Activated T-helper 17 cell treated with anti-CD3 and anti-CD28 coated beads, Interleukin-2, amount 50 U/mL, for 72 hours (primary cell): Measurements from ENCODE around the gene C1QTNF12. TPM values are rescaled to one million over a fixed set of nuclear protein-coding genes. Genes with fewer than 3 reads are reported as not detected.

Experiments
- ATAC-seq: fragments of 150-1000 bp; cut with Tn5 transposase; replicated peaks from 2 replicates; pipeline ENCODE4 v1.10.0; 2021; ENCODE audit warnings: mild to moderate bottlenecking, moderate library complexity
- H3K27ac Mint-ChIP-seq: one replicate; pipeline ENCODE4 v1.8.0; 2022; ENCODE audit warnings: mixed read lengths
- H3K27me3 Mint-ChIP-seq: one replicate; pipeline ENCODE4 v1.8.0; 2022; ENCODE audit warnings: mixed read lengths
- H3K36me3 Mint-ChIP-seq: one replicate; pipeline ENCODE4 v1.8.0; 2022; ENCODE audit warnings: low read depth, mild to moderate bottlenecking, mixed read lengths
- H3K4me1 Mint-ChIP-seq: one replicate; pipeline ENCODE4 v1.8.0; 2022; ENCODE audit warnings: mixed read lengths
- H3K4me3 Mint-ChIP-seq: one replicate; pipeline ENCODE4 v1.8.0; 2022; ENCODE audit warnings: mild to moderate bottlenecking, mixed read lengths
- H3K9me3 Mint-ChIP-seq: one replicate; pipeline ENCODE4 v1.8.0; 2022; ENCODE audit warnings: mixed read lengths
- total RNA-seq, 2 donors: library from RNA; stranded (reverse); gene quantifications; one replicate each; pipeline ENCODE4 v1.2.3, GENCODE V29; 2022

C1QTNF12 gene
- total RNA-seq, 2 donors from 2014 or later, result 1.8 to 7.5 TPM

GRCh38 chr1:1273209-1273511 is 26.6 kb upstream of the C1QTNF12 start:
- Mint-ChIP-seq H3K4me1 (peaks cover 19% of the 10 kb centered on the region), H3K9me3 (no peaks in the 10 kb centered on the region), H3K27ac (peak overlapping the region; percentile 85), H3K36me3 (peaks cover 41% of the 10 kb centered on the region), H3K27me3 (no peaks in the 10 kb centered on the region), H3K4me3 (peak overlapping the region; percentile 83)
- peak; percentile 1 for ATAC-seq

GRCh38 chr1:1272341-1273208 is 26.1 kb upstream of the C1QTNF12 start:
- peak overlapping the region; percentile 83 for H3K4me3 Mint-ChIP-seq
- H3K36me3 Mint-ChIP-seq, result peaks cover 45% of the 10 kb centered on the region
- peak overlapping the region; percentile 85 for H3K27ac Mint-ChIP-seq
- H3K9me3 Mint-ChIP-seq, result no peaks in the 10 kb centered on the region
- H3K27me3 Mint-ChIP-seq, result no peaks in the 10 kb centered on the region
- no peak for ATAC-seq
- peaks cover 19% of the 10 kb centered on the region for H3K4me1 Mint-ChIP-seq

- H3K36me3 Mint-ChIP-seq, result peaks cover 58% of the 10 kb centered on the region
- peak overlapping the region; percentile 83 for H3K4me3 Mint-ChIP-seq
- H3K4me1 Mint-ChIP-seq, result peaks cover 19% of the 10 kb centered on the region
- peak overlapping the region; percentile 86 for H3K27ac Mint-ChIP-seq
- H3K27me3 Mint-ChIP-seq, result no peaks in the 10 kb centered on the region
- ATAC-seq, result no peak
- no peaks in the 10 kb centered on the region for H3K9me3 Mint-ChIP-seq
Observed at GRCh38 chr1:1270813-1271212, 24.3 kb upstream of the C1QTNF12 start.

GRCh38 chr1:1268284-1268682 is 21.8 kb upstream of the C1QTNF12 start:
- Mint-ChIP-seq H3K4me3 (no peak overlapping the region), H3K4me1 (peaks cover 19% of the 10 kb centered on the region), H3K27me3 (no peaks in the 10 kb centered on the region), H3K9me3 (no peaks in the 10 kb centered on the region), H3K27ac (no peak overlapping the region), H3K36me3 (peaks cover 78% of the 10 kb centered on the region)
- ATAC-seq, result no peak

GRCh38 chr1:1267488-1268283 is 21.2 kb upstream of the C1QTNF12 start:
- no peak for ATAC-seq
- Mint-ChIP-seq H3K4me1 (peaks cover 19% of the 10 kb centered on the region), H3K27ac (no peak overlapping the region), H3K9me3 (no peaks in the 10 kb centered on the region), H3K36me3 (peaks cover 78% of the 10 kb centered on the region), H3K27me3 (no peaks in the 10 kb centered on the region), H3K4me3 (no peak overlapping the region)

GRCh38 chr1:1264868-1265272 is 18.3 kb upstream of the C1QTNF12 start:
- Mint-ChIP-seq H3K4me1 (peaks cover 10% of the 10 kb centered on the region), H3K27me3 (no peaks in the 10 kb centered on the region), H3K9me3 (no peaks in the 10 kb centered on the region), H3K36me3 (peaks cover 78% of the 10 kb centered on the region), H3K27ac (no peak overlapping the region), H3K4me3 (no peak overlapping the region)
- peak; percentile 24 for ATAC-seq

GRCh38 chr1:1264026-1264425 is 17.5 kb upstream of the C1QTNF12 start:
- Mint-ChIP-seq H3K9me3 (no peaks in the 10 kb centered on the region), H3K36me3 (peaks cover 81% of the 10 kb centered on the region), H3K27ac (no peak overlapping the region), H3K4me3 (no peak overlapping the region), H3K27me3 (no peaks in the 10 kb centered on the region), H3K4me1 (peaks cover 12% of the 10 kb centered on the region)
- ATAC-seq, result no peak

- H3K27ac Mint-ChIP-seq, result peak overlapping the region; percentile 38
- peaks cover 85% of the 10 kb centered on the region for H3K36me3 Mint-ChIP-seq
- no peak overlapping the region for H3K4me3 Mint-ChIP-seq
- H3K27me3 Mint-ChIP-seq, result no peaks in the 10 kb centered on the region
- ATAC-seq, result no peak
- no peaks in the 10 kb centered on the region for H3K9me3 Mint-ChIP-seq
- peaks cover 12% of the 10 kb centered on the region for H3K4me1 Mint-ChIP-seq
Observed at GRCh38 chr1:1262758-1263157, 16.2 kb upstream of the C1QTNF12 start.

GRCh38 chr1:1262071-1262470 is 15.5 kb upstream of the C1QTNF12 start:
- Mint-ChIP-seq H3K4me1 (peaks cover 12% of the 10 kb centered on the region), H3K9me3 (no peaks in the 10 kb centered on the region), H3K4me3 (no peak overlapping the region), H3K27me3 (no peaks in the 10 kb centered on the region), H3K27ac (no peak overlapping the region), H3K36me3 (peaks cover 87% of the 10 kb centered on the region)
- ATAC-seq, result no peak

GRCh38 chr1:1260843-1261560 is 14.5 kb upstream of the C1QTNF12 start:
- Mint-ChIP-seq H3K27ac (peak overlapping the region; percentile 84), H3K9me3 (no peaks in the 10 kb centered on the region), H3K4me3 (peak overlapping the region; percentile 33), H3K36me3 (peaks cover 91% of the 10 kb centered on the region), H3K27me3 (no peaks in the 10 kb centered on the region), H3K4me1 (peaks cover 12% of the 10 kb centered on the region)
- ATAC-seq, result no peak

GRCh38 chr1:1259951-1260600 is 13.6 kb upstream of the C1QTNF12 start:
- no peak overlapping the region for H3K4me3 Mint-ChIP-seq
- ATAC-seq, result no peak
- no peaks in the 10 kb centered on the region for H3K9me3 Mint-ChIP-seq
- no peaks in the 10 kb centered on the region for H3K27me3 Mint-ChIP-seq
- H3K27ac Mint-ChIP-seq, result peak overlapping the region; percentile 84
- H3K36me3 Mint-ChIP-seq, result peaks cover 92% of the 10 kb centered on the region
- peaks cover 12% of the 10 kb centered on the region for H3K4me1 Mint-ChIP-seq

GRCh38 chr1:1259540-1259939 is 13.0 kb upstream of the C1QTNF12 start:
- Mint-ChIP-seq H3K27me3 (no peaks in the 10 kb centered on the region), H3K27ac (peak overlapping the region; percentile 12), H3K4me3 (no peak overlapping the region), H3K9me3 (no peaks in the 10 kb centered on the region), H3K36me3 (peaks cover 92% of the 10 kb centered on the region), H3K4me1 (peaks cover 12% of the 10 kb centered on the region)
- no peak for ATAC-seq

GRCh38 chr1:1259119-1259488 is 12.6 kb upstream of the C1QTNF12 start:
- Mint-ChIP-seq H3K36me3 (peaks cover 90% of the 10 kb centered on the region), H3K27ac (no peak overlapping the region)
- ATAC-seq, result no peak

More at GRCh38 chr1:1259119-1259488, 12.6 kb upstream of the C1QTNF12 start:
- Mint-ChIP-seq H3K27me3 (no peaks in the 10 kb centered on the region), H3K9me3 (no peaks in the 10 kb centered on the region), H3K4me3 (no peak overlapping the region), H3K4me1 (peaks cover 12% of the 10 kb centered on the region)
